ENCODE results near the gene GPX8. TPM values are rescaled to one million over a fixed set of nuclear protein-coding genes. Genes with fewer than 3 reads are reported as not detected.

The GPX8 gene
- total and polyA plus RNA-seq, 9 donors = 50.4 to 105 (median 66.0) TPM

DNA sequence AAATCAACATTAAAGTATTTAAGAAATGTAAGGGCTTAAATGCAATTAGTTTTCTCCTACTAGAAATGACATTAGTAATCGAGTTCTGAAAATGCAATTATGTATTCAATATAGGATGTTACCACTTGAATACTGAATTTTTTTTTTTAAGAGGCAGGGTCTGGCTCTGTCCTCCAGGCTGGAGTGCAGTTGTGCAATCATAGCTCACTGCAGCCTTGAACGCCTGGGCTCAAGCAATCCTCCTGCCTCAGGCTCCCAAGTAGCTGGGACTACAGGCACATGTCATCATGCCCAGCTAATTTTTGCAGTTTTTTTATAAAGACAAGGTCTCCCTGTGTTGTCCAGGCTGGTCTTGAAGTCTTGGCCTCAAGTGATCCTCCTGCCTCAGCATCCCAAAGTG is 11.5 kb downstream of the GPX8 start:
- Histone ChIP-seq H3K27me3 (ENCODE audit: control insufficient read depth, insufficient read depth, low read length) (peaks cover 22% of the 10 kb centered on the region), H3K9me3 (replicated peaks; ENCODE audit: control insufficient read depth, low read depth, low read length) (no peaks in the 10 kb centered on the region), H3K27ac (ENCODE audit: low read length) (no peak overlapping the region), H3K36me3 (ENCODE audit: control insufficient read depth, insufficient read depth, low read length) (peaks cover 2% of the 10 kb centered on the region), H3K4me1 (ENCODE audit: control insufficient read depth, insufficient read depth, low read length) (peaks cover 21% of the 10 kb centered on the region), H3K4me3 (ENCODE audit: low read length) (no peak overlapping the region)
- DNase-seq = no peak
- WGBS (ENCODE audit: insufficient coverage) = 43% methylated on average over 1 of the region's 2 CpGs

DNA sequence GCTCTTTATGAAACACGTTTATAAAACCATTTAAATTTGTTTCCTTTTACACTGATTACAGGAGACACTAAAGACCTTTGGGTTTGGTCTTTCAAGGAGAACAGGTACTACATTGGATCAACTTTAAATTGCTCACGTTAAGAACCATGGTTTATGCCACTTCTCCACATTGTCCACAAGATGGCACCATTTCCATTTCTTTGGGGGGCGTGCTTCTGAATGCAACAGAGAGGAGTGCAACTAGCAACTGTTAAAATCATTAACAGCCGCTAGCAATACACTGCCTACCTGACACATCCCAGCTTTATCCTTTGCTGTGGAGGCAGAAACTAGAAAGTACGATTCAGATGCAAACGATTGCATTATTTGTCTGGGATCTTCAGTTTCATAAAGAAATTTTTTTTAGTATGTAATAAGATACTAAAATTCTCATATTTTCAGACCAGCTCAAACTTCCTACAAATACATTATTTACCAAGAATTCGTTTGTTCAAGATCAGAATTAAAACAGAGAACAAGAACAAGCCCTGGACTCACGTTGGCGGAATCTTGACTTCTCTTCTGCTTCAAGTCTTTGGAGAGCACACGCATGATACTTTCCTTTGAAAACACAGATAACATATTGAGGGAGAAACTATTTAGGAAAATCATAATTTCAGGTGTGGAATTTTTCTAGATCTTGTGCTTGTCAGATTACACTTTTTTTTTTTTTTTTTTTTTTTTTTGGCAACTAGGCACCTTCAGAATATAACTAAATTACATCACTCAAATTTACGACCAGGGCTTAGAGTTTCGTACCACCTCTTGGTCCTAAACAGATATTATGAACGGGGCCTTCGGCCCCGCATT is 12.3 kb downstream of the GPX8 start:
- Histone ChIP-seq H3K27me3 (ENCODE audit: control insufficient read depth, insufficient read depth, low read length) (peaks cover 26% of the 10 kb centered on the region), H3K9me3 (replicated peaks; ENCODE audit: control insufficient read depth, low read depth, low read length) (no peaks in the 10 kb centered on the region), H3K4me3 (ENCODE audit: low read length) (peak overlapping the region; percentile 59), H3K27ac (ENCODE audit: low read length) (no peak overlapping the region), H3K36me3 (ENCODE audit: control insufficient read depth, insufficient read depth, low read length) (no peaks in the 10 kb centered on the region), H3K4me1 (ENCODE audit: control insufficient read depth, insufficient read depth, low read length) (peaks cover 23% of the 10 kb centered on the region)
- DNase-seq = peak; percentile 94
- 0% methylated on average over 4 of the region's 15 CpGs for WGBS (ENCODE audit: insufficient coverage)

DNA sequence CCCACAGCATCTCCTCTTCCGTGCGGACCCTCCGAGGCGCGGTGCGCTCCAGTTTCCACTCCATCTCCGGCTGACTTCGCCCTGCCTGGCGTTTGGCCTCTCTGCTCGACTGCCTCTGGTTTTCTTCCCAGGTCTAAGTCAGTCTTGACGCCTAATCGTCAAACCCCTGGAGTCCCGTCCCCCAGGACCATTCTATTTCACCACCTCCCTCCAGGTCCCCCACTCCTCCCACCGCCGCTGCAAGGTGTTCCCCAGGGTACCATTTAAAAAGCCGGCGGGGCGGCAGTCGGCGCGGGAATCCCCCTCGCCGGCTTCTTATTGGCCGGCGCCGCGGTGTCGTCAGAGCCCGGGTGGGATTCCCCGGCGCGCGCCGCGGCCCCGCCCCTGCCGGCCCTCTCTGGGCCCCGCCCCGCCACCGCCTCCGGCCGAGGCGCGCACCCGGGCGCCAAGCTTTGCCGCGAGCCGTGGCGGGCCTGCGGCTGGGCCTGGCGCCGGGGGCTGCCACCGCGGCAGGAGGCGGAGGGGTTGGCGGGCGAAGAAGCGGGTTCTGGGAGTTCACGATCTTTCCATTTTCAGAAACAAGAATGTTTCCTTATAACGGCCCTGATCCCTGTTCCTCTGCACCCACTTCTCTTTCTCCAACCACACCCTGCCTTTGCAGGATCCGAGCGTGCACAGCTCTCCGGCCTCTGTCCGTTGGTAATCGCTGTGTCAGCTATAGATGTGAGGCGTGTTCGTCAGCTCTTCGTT is 13.1 kb downstream of the GPX8 start, which contains the start of gene CDC20B:
TSS of gene CDC20B (minus strand) at position 241 of the 750 bp plus-strand sequence. CDS start at position 64, 177 bp downstream.
- H3K4me3 ChIP-seq (ENCODE audit: low read length) = peak within 1 kb of the TSS; percentile 59
- WGBS (ENCODE audit: insufficient coverage) = under 1% methylated on average over 60 of the region's 69 CpGs
- H3K36me3 ChIP-seq (ENCODE audit: control insufficient read depth, insufficient read depth, low read length) = no peaks in the 10 kb centered on the region
- H3K4me1 ChIP-seq (ENCODE audit: control insufficient read depth, insufficient read depth, low read length) = peaks cover 23% of the 10 kb centered on the region
- peaks cover 34% of the 10 kb centered on the region for H3K27me3 ChIP-seq (ENCODE audit: control insufficient read depth, insufficient read depth, low read length)
- peak; percentile 89 for DNase-seq
- H3K9me3 ChIP-seq (replicated peaks; ENCODE audit: control insufficient read depth, low read depth, low read length) = no peaks in the 10 kb centered on the region
- H3K27ac ChIP-seq (ENCODE audit: low read length) = no peak within 1 kb of the TSS

GRCh38 chr5:55173687-55174230 is 13.8 kb downstream of the GPX8 start:
- peaks cover 34% of the 10 kb centered on the region for H3K27me3 ChIP-seq (ENCODE audit: control insufficient read depth, insufficient read depth, low read length)
- no peaks in the 10 kb centered on the region for H3K9me3 ChIP-seq (replicated peaks; ENCODE audit: control insufficient read depth, low read depth, low read length)
- peaks cover 23% of the 10 kb centered on the region for H3K4me1 ChIP-seq (ENCODE audit: control insufficient read depth, insufficient read depth, low read length)
- peak overlapping the region; percentile 46 for H3K4me3 ChIP-seq (ENCODE audit: low read length)
- no peak overlapping the region for H3K27ac ChIP-seq (ENCODE audit: low read length)
- WGBS (ENCODE audit: insufficient coverage) = 19% methylated on average over 3 of the region's 8 CpGs
- no peak for DNase-seq
- no peaks in the 10 kb centered on the region for H3K36me3 ChIP-seq (ENCODE audit: control insufficient read depth, insufficient read depth, low read length)

- Histone ChIP-seq H3K4me1 (ENCODE audit: control insufficient read depth, insufficient read depth, low read length) (peaks cover 23% of the 10 kb centered on the region), H3K27me3 (ENCODE audit: control insufficient read depth, insufficient read depth, low read length) (peaks cover 45% of the 10 kb centered on the region), H3K4me3 (ENCODE audit: low read length) (no peak overlapping the region), H3K27ac (ENCODE audit: low read length) (no peak overlapping the region), H3K36me3 (ENCODE audit: control insufficient read depth, insufficient read depth, low read length) (no peaks in the 10 kb centered on the region), H3K9me3 (replicated peaks; ENCODE audit: control insufficient read depth, low read depth, low read length) (no peaks in the 10 kb centered on the region)
- WGBS (ENCODE audit: insufficient coverage) = 6% methylated on average over 4 of the region's 7 CpGs
- DNase-seq = no peak
These were observed 15.8 kb downstream of the GPX8 start for GRCh38 chr5:55175781-55176175.

DNA sequence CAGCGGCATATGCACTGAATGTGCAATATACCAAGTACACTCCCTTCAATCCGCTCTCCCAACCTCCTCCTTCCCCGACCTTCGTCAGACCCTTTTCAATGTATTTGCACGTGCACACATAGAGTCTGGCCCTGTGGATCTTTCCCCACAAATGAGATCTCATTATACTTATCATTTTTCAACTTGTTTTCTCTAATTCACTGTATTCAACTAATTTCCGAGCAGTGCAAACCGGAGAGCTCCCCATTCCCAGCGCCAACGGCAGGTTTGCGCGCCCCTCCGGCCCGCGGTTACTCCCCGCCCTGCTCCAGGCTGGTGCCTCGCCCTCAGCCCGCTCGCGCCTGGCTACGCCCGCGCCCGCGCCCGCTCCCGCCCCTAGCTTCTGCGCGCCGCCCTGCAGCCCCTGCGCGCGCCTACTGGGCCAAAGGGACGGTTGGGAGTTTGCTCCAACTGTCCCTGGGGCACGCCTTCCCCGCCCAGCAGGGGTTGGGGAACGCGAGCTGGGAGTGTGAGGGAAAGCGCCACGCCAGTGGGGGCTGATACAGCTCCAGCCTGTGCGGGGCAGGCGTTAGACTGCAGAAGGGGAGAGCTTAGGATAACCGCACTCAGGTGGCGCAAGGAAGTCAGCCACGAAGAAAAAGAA is 16.3 kb downstream of the GPX8 start:
- peaks cover 23% of the 10 kb centered on the region for H3K4me1 ChIP-seq (ENCODE audit: control insufficient read depth, insufficient read depth, low read length)
- H3K9me3 ChIP-seq (replicated peaks; ENCODE audit: control insufficient read depth, low read depth, low read length) = no peaks in the 10 kb centered on the region
- DNase-seq = peak; percentile 47
- H3K27me3 ChIP-seq (ENCODE audit: control insufficient read depth, insufficient read depth, low read length) = peaks cover 45% of the 10 kb centered on the region
- WGBS (ENCODE audit: insufficient coverage) = under 1% methylated on average over 44 of the region's 44 CpGs
- no peak overlapping the region for H3K27ac ChIP-seq (ENCODE audit: low read length)
- peak overlapping the region; percentile 28 for H3K4me3 ChIP-seq (ENCODE audit: low read length)
- H3K36me3 ChIP-seq (ENCODE audit: control insufficient read depth, insufficient read depth, low read length) = no peaks in the 10 kb centered on the region

DNA sequence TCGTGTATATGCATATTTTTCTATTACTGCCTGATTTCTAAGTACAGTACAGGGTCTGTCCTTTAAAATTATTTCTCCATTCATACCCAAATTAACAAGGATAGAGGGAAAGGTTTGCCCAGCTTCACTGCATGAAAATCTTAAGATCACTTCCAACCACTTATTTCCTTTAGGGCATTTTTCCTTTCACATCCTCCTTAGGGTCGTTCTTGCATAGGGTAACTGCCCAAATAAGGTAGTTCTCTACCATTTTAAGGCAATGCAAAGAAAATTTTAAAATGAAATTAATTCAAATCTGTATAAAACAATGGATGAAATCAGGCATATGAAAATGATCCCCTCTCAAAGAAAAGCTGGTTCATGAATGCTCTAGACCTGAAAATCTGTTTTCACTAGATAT is 17.1 kb downstream of the GPX8 start:
- no peak for DNase-seq
- Histone ChIP-seq H3K27ac (ENCODE audit: low read length) (no peak overlapping the region), H3K36me3 (ENCODE audit: control insufficient read depth, insufficient read depth, low read length) (no peaks in the 10 kb centered on the region), H3K27me3 (ENCODE audit: control insufficient read depth, insufficient read depth, low read length) (peaks cover 45% of the 10 kb centered on the region), H3K9me3 (replicated peaks; ENCODE audit: control insufficient read depth, low read depth, low read length) (no peaks in the 10 kb centered on the region), H3K4me3 (ENCODE audit: low read length) (no peak overlapping the region), H3K4me1 (ENCODE audit: control insufficient read depth, insufficient read depth, low read length) (peaks cover 23% of the 10 kb centered on the region)
- WGBS (ENCODE audit: insufficient coverage) = no CpG with 5 or more reads among the region's 2 CpGs

DNA sequence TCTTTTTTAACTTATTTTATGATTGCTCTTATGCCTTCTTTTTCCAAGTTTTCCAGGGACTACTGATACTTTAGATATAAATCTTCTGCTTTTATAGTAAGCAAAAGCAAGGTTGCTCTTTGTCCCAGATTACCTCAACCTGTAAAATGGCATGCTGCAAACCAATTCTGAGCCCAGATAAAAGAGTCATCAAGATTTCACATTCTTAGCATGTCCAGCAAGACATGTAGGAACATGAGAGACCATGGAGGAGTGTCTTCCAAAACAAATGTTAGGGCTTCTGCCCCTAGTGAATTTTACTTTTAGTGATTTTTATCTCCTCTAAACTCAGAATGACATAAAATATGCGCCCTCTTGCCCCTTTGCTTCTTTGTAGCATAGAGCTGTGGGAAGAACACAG is 20.0 kb downstream of the GPX8 start:
- Histone ChIP-seq H3K9me3 (replicated peaks; ENCODE audit: control insufficient read depth, low read depth, low read length) (no peaks in the 10 kb centered on the region), H3K4me3 (ENCODE audit: low read length) (no peak overlapping the region), H3K36me3 (ENCODE audit: control insufficient read depth, insufficient read depth, low read length) (no peaks in the 10 kb centered on the region), H3K4me1 (ENCODE audit: control insufficient read depth, insufficient read depth, low read length) (peaks cover 9% of the 10 kb centered on the region), H3K27me3 (ENCODE audit: control insufficient read depth, insufficient read depth, low read length) (peaks cover 39% of the 10 kb centered on the region), H3K27ac (ENCODE audit: low read length) (no peak overlapping the region)
- no peak for DNase-seq
- no CpG with 5 or more reads among the region's 1 CpG for WGBS (ENCODE audit: insufficient coverage)

DNA sequence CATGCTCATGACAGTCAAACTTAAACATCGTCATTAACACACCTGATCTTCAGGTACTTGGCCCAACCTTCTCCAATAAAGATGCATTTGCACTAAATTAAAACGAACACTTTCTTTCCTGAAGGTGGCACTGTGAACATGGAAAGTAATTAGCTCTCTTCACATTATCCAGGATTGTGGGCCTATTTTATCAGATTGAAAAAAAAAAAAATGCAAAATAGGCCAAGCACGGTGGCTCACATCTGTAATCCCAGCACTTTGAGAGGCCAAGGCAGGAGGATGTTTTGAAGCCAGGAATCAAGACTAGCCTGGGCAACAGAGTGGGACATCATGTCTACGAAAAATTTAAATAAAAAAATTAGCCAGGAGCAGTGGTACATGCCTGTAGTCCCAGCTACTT is 27.4 kb downstream of the GPX8 start:
- 60% methylated on average over 1 of the region's 4 CpGs for WGBS (ENCODE audit: insufficient coverage)
- peaks cover 23% of the 10 kb centered on the region for H3K27me3 ChIP-seq (ENCODE audit: control insufficient read depth, insufficient read depth, low read length)

More for the DNA sequence above, 27.4 kb downstream of the GPX8 start:
- no peaks in the 10 kb centered on the region for H3K4me1 ChIP-seq (ENCODE audit: control insufficient read depth, insufficient read depth, low read length)
- no peaks in the 10 kb centered on the region for H3K36me3 ChIP-seq (ENCODE audit: control insufficient read depth, insufficient read depth, low read length)
- no peak overlapping the region for H3K4me3 ChIP-seq (ENCODE audit: low read length)
- H3K9me3 ChIP-seq (replicated peaks; ENCODE audit: control insufficient read depth, low read depth, low read length) = no peaks in the 10 kb centered on the region
- no peak overlapping the region for H3K27ac ChIP-seq (ENCODE audit: low read length)
- DNase-seq = no peak
